H9 (cell line): Measurements from ENCODE around the gene MRGPRX2. TPM values are rescaled to one million over a fixed set of nuclear protein-coding genes. Genes with fewer than 3 reads are reported as not detected.

Experiments
- DNase-seq: peaks from one replicate; pipeline ENCODE4 v3.0.0-alpha.2; 2017
- H2AFZ ChIP-seq: one replicate; pipeline ENCODE4 v1.6.1; 2013; ENCODE audit warnings: mild to moderate bottlenecking, low read length, control low read depth, moderate library complexity
- H2AK5ac ChIP-seq: 2 replicates; pipeline ENCODE4 v1.6.1; 2013; ENCODE audit warnings: low read length, control low read depth, mixed read lengths; ENCODE audit not compliant: insufficient read length
- H2BK120ac ChIP-seq: one replicate; pipeline ENCODE4 v1.6.1; 2013; ENCODE audit warnings: low read depth, mild to moderate bottlenecking, low read length, control low read depth, inconsistent platforms; ENCODE audit not compliant: poor library complexity, severe bottlenecking
- H2BK12ac ChIP-seq: 2 replicates; pipeline ENCODE4 v1.6.1; 2013; ENCODE audit warnings: low read length, control low read depth, mixed read lengths, low read depth; ENCODE audit not compliant: insufficient read length
- H2BK15ac ChIP-seq: 2 replicates; pipeline ENCODE4 v1.6.1; 2013; ENCODE audit warnings: low read depth, low read length, control low read depth
- H2BK20ac ChIP-seq: one replicate; pipeline ENCODE4 v1.6.1; 2013; ENCODE audit warnings: low read depth, mild to moderate bottlenecking, low read length, control low read depth, inconsistent platforms; ENCODE audit not compliant: poor library complexity, severe bottlenecking
- H2BK5ac ChIP-seq: 2 replicates; pipeline ENCODE4 v1.6.1; 2013; ENCODE audit warnings: low read length, control low read depth, mixed read lengths; ENCODE audit not compliant: insufficient read length
- H3K14ac ChIP-seq: 2 replicates; pipeline ENCODE4 v1.6.1; 2013; ENCODE audit warnings: low read length, control low read depth; ENCODE audit not compliant: insufficient read depth
- H3K18ac ChIP-seq: 2 replicates; pipeline ENCODE4 v1.6.1; 2013; ENCODE audit warnings: low read depth, mild to moderate bottlenecking, mixed read lengths, low read length, control low read depth; ENCODE audit not compliant: insufficient read length
- H3K23ac ChIP-seq: 2 replicates; pipeline ENCODE4 v1.6.1; 2013; ENCODE audit warnings: low read length, control low read depth, mixed read lengths, low read depth; ENCODE audit not compliant: insufficient read length
- H3K23me2 ChIP-seq: 2 replicates; pipeline ENCODE4 v1.6.1; 2013; ENCODE audit warnings: low read depth, mild to moderate bottlenecking, mixed read lengths, low read length, control low read depth; ENCODE audit not compliant: insufficient read length, poor library complexity, severe bottlenecking
- H3K27ac ChIP-seq: 2 replicates; pipeline ENCODE4 v1.5.1; 2013; ENCODE audit warnings: low read length, control low read depth, mixed read lengths, low read depth; ENCODE audit not compliant: insufficient read length
- H3K27me3 ChIP-seq: 2 replicates; pipeline ENCODE4 v1.6.1; 2013; ENCODE audit warnings: low read length, control low read depth, inconsistent platforms; ENCODE audit not compliant: insufficient read depth
- H3K4ac ChIP-seq: 2 replicates; pipeline ENCODE4 v1.6.1; 2013; ENCODE audit warnings: low read depth, mild to moderate bottlenecking, control low read depth, inconsistent platforms, low read length, moderate library complexity
- H3K4me1 ChIP-seq: 2 replicates; pipeline ENCODE4 v1.6.1; 2013; ENCODE audit warnings: low read length, control low read depth, inconsistent platforms; ENCODE audit not compliant: insufficient read depth
- H3K4me2 ChIP-seq: 2 replicates; pipeline ENCODE4 v1.6.1; 2013; ENCODE audit warnings: low read length, control low read depth, mixed read lengths; ENCODE audit not compliant: insufficient read length, insufficient read depth
- H3K56ac ChIP-seq: 2 replicates; pipeline ENCODE4 v1.6.1; 2013; ENCODE audit warnings: low read depth, mild to moderate bottlenecking, mixed read lengths, low read length, control low read depth; ENCODE audit not compliant: insufficient read length
- H3K79me1 ChIP-seq: 2 replicates; pipeline ENCODE4 v1.6.1; 2013; ENCODE audit warnings: low read depth, mild to moderate bottlenecking, moderate library complexity, low read length, control low read depth, inconsistent platforms; ENCODE audit not compliant: insufficient read depth, poor library complexity, severe bottlenecking
- H3K79me2 ChIP-seq: 2 replicates; pipeline ENCODE4 v1.6.1; 2013; ENCODE audit warnings: low read length, control low read depth, inconsistent platforms; ENCODE audit not compliant: insufficient read depth
- H3K9ac ChIP-seq: 2 replicates; pipeline ENCODE4 v1.6.1; 2013; ENCODE audit warnings: low read length, control low read depth, mixed read lengths; ENCODE audit not compliant: insufficient read length; ENCODE audit errors: extremely low read depth
- H3K9me3 ChIP-seq: one replicate; pipeline ENCODE4 v1.6.1; 2013; ENCODE audit warnings: low read depth, low read length, inconsistent platforms; ENCODE audit not compliant: control insufficient read depth
- H3T11ph ChIP-seq: one replicate; pipeline ENCODE4 v1.6.1; 2013; ENCODE audit warnings: mild to moderate bottlenecking, low read length, control low read depth, inconsistent platforms
- H4K20me1 ChIP-seq: one replicate; pipeline ENCODE4 v1.6.1; 2013; ENCODE audit not compliant: control insufficient read depth, insufficient read length, insufficient read depth
- H4K5ac ChIP-seq: 2 replicates; pipeline ENCODE4 v1.6.1; 2013; ENCODE audit warnings: low read depth, mild to moderate bottlenecking, mixed read lengths, low read length, control low read depth; ENCODE audit not compliant: insufficient read length
- H4K8ac ChIP-seq: replicated peaks from 2 replicates; pipeline ENCODE4 v1.6.1; 2013; ENCODE audit warnings: low read length, control low read depth, mixed read lengths, low read depth; ENCODE audit not compliant: insufficient read length
- H4K91ac ChIP-seq: 2 replicates; pipeline ENCODE4 v1.6.1; 2013; ENCODE audit warnings: low read depth, mild to moderate bottlenecking, moderate library complexity, mixed read lengths, low read length, control low read depth; ENCODE audit not compliant: insufficient read length
- H3K27ac Mint-ChIP-seq, 3 experiments: 2 replicates in 2 of 3; 3 replicates in 1 of 3; pipeline ENCODE4 v1.8.0; 2020 to 2021; ENCODE audit warnings: mixed read lengths in 3 of 3, mild to moderate bottlenecking in 1 of 3, moderate library complexity in 1 of 3
- H3K27me3 Mint-ChIP-seq: 2 replicates; pipeline ENCODE4 v1.8.0; 2021; ENCODE audit warnings: low read depth, mild to moderate bottlenecking, moderate library complexity, mixed read lengths
- H3K36me3 Mint-ChIP-seq, 3 experiments: 2 replicates in 2 of 3; 3 replicates in 1 of 3; pipeline ENCODE4 v1.8.0; 2020 to 2021; ENCODE audit warnings: low read depth in 3 of 3, mixed read lengths in 3 of 3; ENCODE audit not compliant: insufficient read depth in 1 of 3
- H3K4me1 Mint-ChIP-seq, 2 experiments: 2 replicates each; pipeline ENCODE4 v1.8.0; 2020; ENCODE audit warnings: mixed read lengths in 2 of 2
- H3K4me3 Mint-ChIP-seq, 2 experiments: 2 replicates in 1 of 2; 3 replicates in 1 of 2; pipeline ENCODE4 v1.8.0; 2020 to 2021; ENCODE audit warnings: mild to moderate bottlenecking in 2 of 2, mixed read lengths in 2 of 2, moderate library complexity in 1 of 2
- H3K9me3 Mint-ChIP-seq, 2 experiments: 2 replicates in 1 of 2; 3 replicates in 1 of 2; pipeline ENCODE4 v1.8.0; 2020; ENCODE audit warnings: mild to moderate bottlenecking in 2 of 2, mixed read lengths in 2 of 2, moderate library complexity in 1 of 2
- whole genome bisulfite sequencing: extraction: QIAGEN DNeasy Blood & Tissue Kit; methylation state at CpG from one replicate; pipeline ENCODE4 v1.1.7; 2013; ENCODE audit warnings: missing lambda C conversion rate, low lambda C conversion rate, mixed read lengths; ENCODE audit not compliant: insufficient read length; ENCODE audit errors: extremely low coverage; 5-methylcytosine and 5-hydroxymethylcytosine counted together
- total RNA-seq: library from RNA; stranded (reverse); gene quantifications from 2 replicates; pipeline ENCODE4 v1.2.1, GENCODE V29; 2021
- TF ChIP-seq, protein P1 (sequence below): fragments of 200-600 bp; sonication (generic); conservative IDR thresholded peaks from 3 replicates; pipeline ENCODE4 v1.8.0; 2021; ENCODE audit warnings: antibody characterized with exemption, mild to moderate bottlenecking

Gene MRGPRX2
- total RNA-seq, 1 experiment from 2014 or later, result not detected

DNA sequence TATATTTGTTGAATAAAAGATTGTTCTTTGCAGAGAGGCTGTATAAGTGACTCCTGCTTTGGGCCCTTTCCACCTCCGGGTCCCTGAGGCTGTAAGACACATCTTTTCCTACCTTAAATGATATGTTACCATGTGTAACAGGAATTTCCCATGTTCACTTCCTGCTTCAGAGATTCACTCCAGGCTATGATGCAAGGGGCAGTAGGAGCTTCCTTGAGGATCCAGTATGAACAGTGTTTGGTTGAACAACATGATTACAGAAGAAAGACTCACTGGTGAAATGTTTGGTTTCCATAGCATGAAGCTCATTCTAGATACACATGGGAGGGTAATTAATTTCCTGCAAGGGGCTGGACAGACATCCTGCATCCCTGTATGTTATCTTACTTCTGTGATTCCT lies 30.8 kb upstream of the MRGPRX2 start:
- no peak overlapping the region for H2BK5ac ChIP-seq
- H3K9ac ChIP-seq, result no peak overlapping the region
- Mint-ChIP-seq H3K4me3 (no peak overlapping the region), H3K27me3 (peaks cover 20% of the 10 kb centered on the region), H3K4me1 (no peaks in the 10 kb centered on the region), H3K36me3 (no peaks in the 10 kb centered on the region), H3K9me3 (no peaks in the 10 kb centered on the region), H3K27ac (no peak overlapping the region)
- no peak overlapping the region for H3K27ac ChIP-seq
- no peak overlapping the region for H3K23ac ChIP-seq
- H2BK12ac ChIP-seq, result no peak overlapping the region
- no peaks in the 10 kb centered on the region for H3K79me1 ChIP-seq
- H3T11ph ChIP-seq, result no peak overlapping the region
- no peak overlapping the region for H2BK120ac ChIP-seq
- H3K4ac ChIP-seq, result no peak overlapping the region
- DNase-seq, result no peak
- H3K23me2 ChIP-seq, result no peaks in the 10 kb centered on the region
- H3K9me3 ChIP-seq, result no peaks in the 10 kb centered on the region
- H3K27me3 ChIP-seq, result no peaks in the 10 kb centered on the region
- H4K91ac ChIP-seq, result no peak overlapping the region
- no peak overlapping the region for H3K18ac ChIP-seq
- no peak overlapping the region for H4K8ac ChIP-seq
- H3K56ac ChIP-seq, result no peak overlapping the region
- no peaks in the 10 kb centered on the region for H3K79me2 ChIP-seq
- H4K20me1 ChIP-seq, result no peaks in the 10 kb centered on the region
- H4K5ac ChIP-seq, result no peak overlapping the region
- no peak overlapping the region for H2AFZ ChIP-seq
- no CpG with 5 or more reads among the region's 1 CpG for WGBS
- H2BK15ac ChIP-seq, result no peak overlapping the region
- no peaks in the 10 kb centered on the region for H3K4me1 ChIP-seq
- TF ChIP-seq, protein P1, sequence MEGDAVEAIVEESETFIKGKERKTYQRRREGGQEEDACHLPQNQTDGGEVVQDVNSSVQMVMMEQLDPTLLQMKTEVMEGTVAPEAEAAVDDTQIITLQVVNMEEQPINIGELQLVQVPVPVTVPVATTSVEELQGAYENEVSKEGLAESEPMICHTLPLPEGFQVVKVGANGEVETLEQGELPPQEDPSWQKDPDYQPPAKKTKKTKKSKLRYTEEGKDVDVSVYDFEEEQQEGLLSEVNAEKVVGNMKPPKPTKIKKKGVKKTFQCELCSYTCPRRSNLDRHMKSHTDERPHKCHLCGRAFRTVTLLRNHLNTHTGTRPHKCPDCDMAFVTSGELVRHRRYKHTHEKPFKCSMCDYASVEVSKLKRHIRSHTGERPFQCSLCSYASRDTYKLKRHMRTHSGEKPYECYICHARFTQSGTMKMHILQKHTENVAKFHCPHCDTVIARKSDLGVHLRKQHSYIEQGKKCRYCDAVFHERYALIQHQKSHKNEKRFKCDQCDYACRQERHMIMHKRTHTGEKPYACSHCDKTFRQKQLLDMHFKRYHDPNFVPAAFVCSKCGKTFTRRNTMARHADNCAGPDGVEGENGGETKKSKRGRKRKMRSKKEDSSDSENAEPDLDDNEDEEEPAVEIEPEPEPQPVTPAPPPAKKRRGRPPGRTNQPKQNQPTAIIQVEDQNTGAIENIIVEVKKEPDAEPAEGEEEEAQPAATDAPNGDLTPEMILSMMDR, result no peak
- H2AK5ac ChIP-seq, result no peak overlapping the region
- no peak overlapping the region for H3K4me2 ChIP-seq
- no peak overlapping the region for H2BK20ac ChIP-seq
- no peak overlapping the region for H3K14ac ChIP-seq
